Measurements from ENCODE around the gene FMNL2.
"Not testable (repeated sequence)": the region's sequence is repeated elsewhere in the genome, so short reads cannot be mapped to it uniquely, and the experiment has no call there.

FMNL2 gene

DNA sequence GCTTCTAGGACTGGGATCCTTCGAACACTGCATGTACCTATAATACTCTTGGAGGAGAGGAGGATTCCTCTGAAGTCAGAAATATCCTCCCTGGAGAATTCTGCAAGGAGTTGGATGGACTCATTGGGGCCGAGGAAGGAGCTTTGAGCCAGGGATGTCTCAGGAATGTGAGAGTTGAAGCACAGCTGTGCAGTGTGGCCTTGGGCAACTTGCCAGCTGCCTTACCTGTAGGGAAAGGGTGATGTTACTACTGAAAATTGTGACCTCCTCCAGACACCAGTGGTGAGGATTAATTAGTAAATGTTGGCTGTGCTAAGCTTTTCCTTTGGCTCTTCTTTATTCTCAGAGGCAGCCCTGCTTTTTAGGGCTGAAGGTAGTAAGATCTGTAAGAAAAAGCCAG lies 41.4 kb downstream of the FMNL2 start:
- DNase-seq = no peak

DNA sequence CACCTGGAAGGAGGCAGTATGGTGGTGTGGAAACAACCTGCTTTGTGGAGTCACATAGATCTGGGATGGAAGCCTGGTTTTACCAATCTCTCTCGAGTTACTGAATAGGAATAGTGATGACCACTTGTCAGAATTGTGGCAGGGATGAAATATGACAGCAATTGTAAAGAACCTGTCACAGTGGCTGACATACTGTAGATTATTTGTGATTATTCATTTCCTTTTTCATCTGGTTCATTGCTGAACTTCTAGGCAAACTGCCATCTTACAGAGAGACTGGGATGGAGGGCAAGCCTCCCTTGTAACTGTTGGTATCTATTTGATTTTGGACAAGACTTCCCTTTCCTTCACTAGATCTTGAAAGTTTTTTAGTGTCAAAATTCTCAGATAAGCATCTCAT lies 42.0 kb downstream of the FMNL2 start:
- no peak for DNase-seq

DNA sequence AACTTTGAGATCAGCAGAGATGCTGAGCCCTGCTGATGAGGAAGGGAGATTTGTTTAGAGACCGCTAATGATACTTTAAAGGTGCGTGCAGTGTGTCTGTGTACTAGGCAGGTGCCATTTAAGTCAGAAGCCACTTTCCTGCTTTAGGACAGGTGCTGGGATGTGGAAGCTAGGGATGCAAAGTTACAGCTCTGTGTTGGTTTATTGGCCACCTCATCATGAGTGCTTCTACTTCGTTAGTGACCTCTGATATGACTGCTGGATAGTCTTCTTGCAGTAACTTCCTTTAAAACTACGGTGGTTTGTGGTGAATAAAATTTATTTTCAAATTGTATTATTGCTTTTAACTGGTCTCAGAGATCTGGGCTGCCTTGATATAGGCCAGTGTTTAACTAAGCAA lies 44.1 kb downstream of the FMNL2 start:
- DNase-seq = no peak

DNA sequence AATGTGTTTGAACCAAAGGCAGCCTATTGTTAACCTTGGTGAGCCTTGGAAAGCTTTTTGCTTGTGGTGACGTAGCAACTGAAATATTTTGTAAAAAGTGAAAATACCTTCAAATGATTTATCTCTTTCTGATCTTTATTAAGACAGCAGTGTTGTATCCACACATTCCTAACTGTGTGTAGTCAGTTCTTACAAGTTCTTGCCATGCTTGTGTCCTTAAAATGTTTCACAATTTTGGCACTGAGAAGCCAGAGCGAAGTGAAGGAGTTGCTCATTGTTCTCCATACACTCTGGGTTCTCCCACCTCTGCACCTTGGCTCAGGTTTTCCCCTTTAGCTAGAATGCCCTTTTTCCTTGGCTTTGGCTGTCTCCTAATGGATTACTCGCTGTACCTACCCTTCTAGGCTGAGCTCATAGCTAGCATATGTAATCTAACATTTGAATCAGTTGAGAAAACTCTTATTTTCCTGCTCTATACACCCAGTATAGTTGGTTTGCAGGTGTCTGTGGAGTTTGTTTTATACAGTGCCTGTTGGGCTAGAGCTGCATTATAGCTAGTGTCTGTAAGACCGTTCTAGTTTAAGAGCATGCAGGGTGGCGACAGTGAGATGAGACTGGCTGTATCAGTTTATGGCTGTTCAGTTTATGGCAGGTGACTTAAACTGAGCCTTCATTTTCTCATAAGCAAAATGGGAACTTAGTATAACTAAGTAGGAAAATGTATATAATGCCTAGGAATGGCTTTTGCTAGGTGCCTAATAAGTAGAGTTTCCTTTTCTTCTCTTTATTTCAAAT lies 45.5 kb downstream of the FMNL2 start:
- no peak for DNase-seq

DNA sequence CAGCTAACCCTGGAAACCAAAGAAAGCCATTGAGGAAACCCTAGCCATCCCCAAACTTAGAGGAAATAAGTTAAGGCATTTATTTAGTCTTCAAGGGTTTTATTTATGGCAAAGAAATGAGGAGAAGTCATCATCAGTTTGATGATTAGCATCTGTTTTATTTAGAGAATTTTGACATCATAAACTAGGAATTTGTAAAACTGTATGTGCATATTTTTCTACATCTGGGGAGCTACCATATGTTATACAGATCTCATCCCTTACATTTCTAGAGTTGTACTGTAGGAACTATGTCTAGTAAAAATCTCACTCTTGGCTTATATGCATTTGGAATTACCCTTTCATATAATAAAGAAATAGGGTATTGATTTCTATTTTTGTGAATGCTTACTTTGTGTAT lies 48.7 kb downstream of the FMNL2 start:
- DNase-seq = no peak

DNA sequence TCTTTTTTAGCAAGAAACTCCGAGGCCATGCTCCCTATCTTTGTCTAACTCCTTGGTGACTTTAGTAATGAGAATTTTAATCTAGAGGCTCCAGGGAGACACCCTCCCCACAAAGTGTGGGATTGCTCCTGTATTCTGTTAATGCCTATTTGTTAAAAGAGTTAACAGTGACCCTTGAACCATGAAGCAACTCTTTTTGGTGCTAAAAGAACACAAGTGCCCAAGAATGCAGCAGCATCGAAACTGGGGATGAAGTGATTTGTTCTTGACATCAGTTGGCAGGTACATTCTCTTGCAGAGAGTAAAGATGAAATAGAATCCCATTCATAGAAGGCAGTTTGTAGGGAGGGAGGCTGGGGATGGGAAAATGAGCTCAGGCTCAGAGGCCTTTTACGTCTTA lies 50.0 kb downstream of the FMNL2 start:
- no peak for DNase-seq

DNA sequence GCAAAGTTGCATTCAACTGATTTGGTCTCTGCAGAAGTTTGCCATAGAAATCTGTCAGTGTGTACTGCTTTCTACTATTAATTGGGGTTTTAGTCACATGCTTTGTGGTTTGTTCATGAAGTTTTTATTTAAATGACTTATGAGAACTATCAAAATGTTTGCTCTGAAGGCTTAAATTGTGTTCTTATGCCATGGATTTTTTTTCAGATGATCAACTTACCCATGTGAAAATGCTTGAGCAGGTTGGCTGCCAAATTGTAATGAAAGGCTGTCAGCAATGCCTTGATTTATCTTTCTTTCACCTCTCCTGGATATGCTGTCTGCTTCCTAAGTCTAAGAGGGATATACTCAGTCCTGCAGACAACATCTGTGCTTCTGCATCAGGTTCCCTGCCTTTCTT lies 50.7 kb downstream of the FMNL2 start:
- no peak for DNase-seq

DNA sequence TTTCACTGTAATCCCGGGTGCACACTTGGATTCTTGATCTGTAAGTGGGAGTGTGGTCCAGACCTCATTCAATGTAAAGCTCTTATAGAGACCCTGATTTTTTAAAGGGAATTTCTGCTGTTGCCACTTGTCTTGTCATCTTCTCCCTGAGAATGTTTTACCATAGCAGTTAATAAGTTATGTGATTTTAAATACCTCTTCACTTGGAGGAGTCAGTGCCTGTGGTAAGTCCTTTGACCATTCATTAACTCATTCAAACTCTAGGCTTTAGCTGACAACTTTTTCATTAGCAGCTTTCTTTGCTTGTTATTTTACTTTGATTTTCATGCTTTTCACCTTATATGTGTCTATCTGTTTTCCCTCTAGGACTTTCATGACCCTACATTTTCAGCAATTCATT lies 51.3 kb downstream of the FMNL2 start:
- peak; percentile 38 for DNase-seq

DNA sequence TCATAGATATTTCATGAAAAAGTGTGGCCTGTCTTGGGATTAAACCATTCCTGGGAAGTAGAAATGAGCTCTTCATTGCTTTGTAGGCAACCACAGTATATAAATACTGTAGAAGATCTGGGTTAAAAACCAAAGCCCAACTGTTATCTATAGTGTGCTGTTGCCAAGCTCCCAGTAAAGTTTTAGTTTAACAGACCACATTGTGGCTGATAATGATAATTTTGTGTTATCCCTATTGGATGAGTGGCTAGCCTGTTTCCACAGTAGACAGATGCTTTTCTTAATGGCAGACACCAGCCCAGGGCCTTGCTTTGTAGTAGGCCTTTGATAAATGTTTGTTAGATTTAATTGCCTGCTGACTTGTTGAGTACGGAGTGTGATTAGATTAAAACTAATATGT lies 52.1 kb downstream of the FMNL2 start:
- no peak for DNase-seq

DNA sequence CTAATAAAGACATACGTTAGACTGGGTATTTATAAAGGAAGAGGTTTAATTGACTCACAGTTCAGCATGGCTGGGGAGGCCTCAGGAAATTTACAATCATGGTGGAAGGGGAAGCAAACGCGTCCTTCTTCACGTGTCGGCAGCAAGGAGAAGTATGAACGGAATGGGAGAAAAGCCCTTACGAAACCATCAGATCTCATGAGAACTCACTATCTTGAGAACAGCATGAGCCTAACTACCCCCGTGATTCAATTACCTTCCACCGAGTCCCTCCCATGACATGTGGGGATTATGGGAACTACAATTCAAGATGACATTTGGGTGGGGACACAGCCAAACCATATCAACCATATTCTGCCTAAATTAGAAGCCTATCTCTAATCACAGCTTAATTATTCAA lies 53.3 kb downstream of the FMNL2 start:
- not testable (repeated sequence) for DNase-seq

DNA sequence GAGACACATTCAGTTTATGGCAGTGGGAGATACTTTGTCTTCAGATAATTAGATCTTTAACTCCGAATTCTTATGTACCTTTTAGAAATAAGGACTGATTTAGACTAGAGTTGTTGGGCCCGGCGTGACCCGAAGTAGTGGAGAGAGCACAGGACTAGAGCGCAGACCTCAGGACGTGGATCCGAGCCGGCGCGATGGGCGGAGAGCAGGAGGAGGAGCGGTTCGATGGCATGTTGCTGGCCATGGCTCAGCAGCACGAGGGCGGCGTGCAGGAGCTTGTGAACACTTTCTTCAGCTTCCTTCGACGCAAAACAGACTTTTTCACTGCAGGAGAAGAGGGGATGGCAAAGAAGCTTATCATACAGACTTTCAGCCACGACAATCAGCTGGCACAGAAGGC lies 54.5 kb downstream of the FMNL2 start:
- no peak for DNase-seq

DNA sequence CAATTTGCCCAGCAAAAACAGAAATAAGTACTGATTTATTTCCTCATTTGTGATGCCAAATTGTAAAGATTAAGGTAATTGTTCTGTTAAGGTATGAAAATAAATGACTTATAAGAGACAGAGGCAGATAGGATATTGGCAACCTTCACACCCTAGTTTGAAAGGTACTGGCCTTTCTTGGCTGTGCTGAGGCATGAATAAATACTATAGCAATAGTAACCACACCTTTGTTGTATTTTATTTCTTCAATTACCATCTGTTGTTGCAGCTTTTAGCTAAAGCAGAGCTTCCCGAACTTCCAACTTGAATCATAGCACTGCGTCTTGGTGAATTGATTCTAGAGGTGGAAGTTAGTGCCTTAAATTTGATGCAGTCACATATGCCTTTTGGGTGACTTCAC lies 55.9 kb downstream of the FMNL2 start:
- no peak for DNase-seq

DNA sequence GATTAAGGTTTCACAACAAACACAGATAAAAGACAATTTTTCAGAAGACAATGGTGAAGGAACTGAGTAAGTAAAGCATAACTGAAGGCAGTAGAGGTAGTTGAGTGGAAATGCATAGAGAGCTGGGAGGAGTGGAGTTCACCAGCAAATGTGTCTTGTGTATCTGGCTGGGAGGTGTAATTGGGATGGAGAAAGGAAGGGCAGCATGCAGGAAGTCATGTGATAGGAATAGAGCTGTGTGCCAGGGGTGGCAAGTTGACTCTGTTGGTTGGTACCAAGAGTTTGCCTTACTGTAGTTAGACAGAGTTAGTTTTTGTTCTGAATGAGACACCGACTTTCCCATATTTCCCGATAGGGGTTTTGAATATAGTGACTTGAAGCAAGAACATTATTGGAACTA lies 56.3 kb downstream of the FMNL2 start:
- DNase-seq = no peak

DNA sequence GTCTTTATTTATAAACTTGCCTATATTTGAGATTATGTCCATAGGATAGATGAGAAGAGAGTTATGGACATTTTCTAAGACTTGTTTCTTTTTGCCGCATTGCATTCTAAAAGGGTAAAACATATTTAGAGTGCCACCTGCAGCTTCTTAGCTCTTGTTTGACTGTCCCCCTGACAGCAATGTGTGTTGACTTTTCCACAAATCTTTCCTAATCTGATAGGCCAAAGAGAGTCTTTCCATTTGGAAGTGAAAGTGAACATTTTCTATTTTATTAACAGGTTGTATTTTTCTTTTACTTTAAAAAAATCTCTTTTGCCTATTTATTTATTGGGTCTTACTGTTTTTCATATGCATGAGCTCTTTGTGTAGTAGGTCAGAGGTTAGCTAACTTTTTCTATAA lies 58.4 kb downstream of the FMNL2 start:
- DNase-seq = no peak

DNA sequence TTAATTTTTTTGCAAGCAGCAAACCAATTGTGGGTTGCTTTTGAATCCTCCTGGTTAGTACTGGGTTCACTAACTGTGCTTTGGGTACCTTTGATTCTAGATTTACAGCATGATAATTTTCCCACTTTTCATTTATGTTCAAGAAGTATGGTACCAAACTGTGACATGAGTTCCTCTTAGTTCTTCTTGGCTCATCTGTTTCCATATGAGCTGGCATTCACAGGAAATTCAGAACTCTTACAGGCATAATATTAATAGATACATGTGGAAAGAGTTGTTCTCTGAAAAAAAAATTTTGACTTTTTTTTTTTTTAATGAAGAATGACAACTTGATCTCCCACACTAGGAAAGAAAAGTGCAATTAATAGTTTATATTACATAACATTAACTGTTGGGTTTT lies 59.4 kb downstream of the FMNL2 start:
- no peak for DNase-seq

DNA sequence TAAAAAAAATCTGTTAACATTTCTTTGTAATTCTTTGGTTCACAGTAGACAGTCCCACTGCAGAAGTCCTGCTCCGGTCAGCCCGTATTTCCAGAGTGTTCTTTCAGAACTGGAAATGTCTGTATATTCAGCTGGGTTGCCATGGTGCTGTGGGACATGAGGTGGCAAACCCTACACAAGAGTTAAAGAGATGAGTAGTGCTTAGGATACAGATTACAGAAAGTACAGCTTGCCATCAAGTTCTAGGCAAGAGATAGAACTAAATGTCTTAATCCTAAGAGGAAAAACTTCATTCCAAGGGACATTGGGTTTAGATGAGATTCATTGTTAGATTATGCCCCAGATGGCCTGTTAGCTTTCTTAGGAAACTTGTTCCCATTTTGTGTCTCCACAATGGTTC lies 60.1 kb downstream of the FMNL2 start:
- DNase-seq = no peak

DNA sequence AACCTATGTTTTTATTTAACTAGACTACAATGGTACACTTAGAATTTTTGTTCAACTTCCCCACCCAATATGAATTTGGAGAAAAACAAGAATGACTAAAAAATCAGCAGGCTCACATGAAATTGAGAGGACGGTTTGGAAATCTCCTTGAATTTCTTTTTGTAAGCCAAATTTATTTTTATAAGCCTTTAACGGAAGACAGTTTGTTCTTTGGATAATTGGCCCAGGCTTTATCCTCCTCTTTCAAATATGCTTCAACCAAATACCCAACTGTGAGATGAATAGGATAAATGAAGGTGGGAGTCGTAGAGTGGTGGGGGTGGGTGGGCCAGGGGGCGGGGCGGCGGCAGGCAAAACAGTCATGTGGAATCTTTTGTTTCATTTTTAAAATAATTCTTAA lies 60.6 kb downstream of the FMNL2 start:
- DNase-seq = no peak

DNA sequence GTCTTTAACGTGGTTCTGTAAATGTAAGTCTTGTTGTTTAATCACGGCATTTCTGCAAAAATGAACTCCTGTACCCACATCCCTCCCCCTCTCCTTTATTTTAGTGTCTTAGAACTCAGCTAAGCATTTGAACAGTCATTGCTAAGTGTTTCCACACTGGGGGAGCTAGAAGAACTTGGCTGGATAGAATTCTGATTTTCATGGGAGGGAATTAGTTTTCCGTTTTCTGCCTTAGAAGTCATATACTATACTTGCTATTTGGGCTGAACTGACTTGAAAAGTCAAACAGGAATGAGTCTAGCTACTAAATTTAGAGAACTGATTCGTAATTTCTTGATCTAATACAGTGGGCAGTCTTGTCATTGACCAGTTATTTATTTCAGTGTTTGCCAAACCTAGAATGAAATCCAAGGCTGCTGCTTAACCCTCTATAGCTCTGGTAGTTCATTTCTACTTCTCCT lies 61.1 kb downstream of the FMNL2 start:
- DNase-seq = no peak

DNA sequence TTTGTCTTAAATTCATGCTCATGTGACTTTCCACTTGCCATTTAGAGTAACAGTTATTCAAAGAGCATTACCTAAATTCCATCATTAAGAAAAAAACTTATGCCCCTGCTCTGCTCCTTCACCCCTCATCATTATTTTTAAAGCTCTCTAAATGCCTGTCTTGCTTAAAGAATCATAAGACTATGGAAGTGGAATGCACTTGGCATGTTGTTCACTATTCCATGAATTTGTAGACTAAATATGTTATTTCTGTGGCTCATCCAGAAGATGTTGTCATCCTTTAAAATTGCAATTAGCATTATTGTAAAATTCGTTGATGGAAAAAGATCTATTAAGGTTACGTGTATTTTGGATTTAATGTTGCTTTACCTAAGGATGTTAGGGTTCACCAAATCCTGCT lies 61.8 kb downstream of the FMNL2 start:
- DNase-seq = no peak

DNA sequence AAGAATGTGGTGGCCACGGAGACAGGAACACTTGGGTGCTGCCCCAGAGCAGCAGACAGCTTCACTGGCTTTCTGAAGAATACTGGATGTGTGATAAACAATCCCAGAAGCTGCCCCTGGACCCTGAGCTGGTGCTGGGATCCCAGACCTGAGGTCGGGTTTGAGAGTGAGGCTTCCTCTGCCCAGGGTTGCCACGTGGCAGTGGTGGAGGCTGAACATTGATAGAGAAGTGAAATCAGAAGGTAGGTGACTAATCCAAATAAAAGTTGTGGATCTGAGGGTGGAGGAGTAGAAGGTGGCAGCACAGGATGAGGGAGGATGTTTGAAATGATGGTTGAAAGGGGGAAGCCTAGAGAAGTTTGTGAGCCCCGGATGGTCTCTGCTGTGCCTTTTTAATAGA lies 64.0 kb downstream of the FMNL2 start:
- no peak for DNase-seq

DNA sequence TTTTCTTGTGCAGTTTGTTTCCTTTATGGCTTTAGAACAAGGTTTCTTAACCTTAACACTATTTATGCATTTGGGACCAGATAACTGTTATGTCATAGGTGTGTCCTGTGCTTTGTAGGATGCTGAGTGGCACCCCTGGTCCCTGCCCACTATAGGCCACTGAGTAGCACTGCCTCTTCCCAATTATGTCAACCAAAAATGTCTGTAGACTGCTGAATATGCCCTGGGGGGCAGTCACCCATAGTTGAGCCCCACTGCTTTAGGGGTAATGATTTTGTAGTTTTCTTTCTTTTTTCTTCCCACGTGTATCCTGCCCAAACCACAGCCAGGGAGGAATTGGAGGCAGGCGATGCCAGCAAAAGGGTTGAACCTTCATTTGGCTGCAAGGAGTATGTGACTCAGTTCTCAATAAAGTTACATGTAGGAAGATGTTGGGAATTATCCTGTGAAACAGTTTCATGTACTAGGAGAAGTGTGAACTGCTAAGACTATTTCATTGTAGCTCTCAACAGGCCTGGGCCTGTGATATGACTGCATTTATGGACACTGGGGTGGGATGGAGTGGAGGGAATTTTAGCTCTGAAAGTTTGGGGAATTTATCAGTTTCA lies 65.7 kb downstream of the FMNL2 start:
- DNase-seq = no peak

DNA sequence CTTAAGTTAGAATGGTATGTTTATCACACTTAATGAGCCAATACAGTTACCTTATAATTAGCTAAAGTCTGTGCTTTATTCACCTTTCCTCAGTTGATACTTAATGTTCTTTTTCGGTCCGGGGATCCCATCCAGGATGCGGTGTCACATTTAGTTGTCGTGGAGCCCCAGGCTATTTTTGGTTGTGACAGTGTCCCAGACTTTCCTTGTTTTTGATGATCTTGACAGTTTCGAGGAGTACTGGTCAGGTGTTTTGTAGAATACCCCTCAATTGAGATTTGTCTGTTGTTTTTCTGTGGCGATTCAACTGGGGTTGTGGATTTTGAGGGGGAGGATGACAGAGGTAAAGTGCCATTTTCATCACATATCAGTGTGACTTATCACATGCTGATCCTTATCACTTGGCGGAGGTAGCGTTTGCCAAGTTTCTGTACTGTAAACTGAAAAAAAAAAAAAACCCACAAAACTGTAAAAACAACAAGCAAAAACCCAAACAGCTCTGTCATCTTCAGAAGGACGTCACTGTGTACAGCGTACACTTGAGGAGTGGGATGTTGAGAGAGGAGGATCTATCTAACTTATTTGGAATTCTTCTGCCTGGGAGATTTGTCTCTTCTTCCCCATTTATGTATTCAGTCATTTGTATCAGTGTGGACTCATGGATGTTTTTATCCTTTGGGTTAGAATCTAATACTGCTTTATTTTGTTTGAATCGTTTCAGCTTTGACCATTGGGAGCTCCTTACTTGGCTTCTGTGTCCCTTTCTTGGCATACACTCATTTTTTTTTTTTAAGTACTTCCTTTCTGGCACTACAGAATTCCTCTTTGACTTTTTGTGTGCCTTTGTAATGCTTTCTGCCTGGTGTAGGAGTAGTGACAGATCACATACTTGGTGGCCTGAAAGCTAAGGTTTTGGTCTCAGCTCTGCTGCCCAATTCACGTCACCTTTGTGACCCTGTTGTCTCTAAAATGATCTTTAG lies 68.1 kb downstream of the FMNL2 start:
- DNase-seq = no peak

DNA sequence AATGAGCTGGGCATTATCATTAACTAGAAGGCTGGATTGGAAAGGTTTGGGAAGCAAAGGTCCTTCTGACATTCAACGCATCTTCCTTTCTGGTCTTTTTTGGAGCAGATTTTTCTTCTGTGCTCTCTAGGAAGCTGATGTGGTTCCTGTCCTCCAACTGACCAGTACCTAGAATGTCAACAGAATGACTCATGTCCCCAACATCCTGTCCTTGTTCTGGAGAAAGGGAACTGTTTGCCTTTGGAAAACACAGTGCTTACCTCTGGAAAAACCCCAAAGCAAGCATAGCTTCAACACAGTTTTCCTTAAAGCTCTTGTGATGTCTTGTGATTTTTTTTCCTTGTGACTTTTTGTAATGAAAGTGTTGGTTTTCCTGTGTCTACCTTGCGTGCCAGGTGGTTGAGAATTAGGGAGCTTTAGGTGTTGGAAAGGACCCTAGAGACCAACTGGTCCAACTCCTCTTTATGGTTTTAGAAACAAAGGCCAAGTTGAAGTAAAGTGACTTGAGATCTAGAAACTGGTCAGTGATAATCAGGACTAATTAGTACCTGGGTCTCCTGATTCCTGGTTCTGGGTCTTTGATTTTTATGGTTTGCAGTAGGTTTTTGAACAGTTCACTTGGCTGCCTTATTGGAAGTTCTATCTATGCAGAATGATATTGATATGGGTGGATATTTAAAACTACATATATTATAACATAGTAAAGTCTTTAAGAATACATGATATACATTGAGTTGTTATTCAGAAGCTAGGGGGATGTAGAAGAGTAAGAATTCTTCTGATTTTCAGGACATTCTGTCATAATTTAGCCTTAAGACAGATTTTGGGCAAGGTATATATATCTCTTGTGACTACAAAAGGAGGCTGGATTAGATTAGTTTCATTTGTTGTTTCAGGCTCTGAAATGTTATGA lies 70.5 kb downstream of the FMNL2 start:
- no peak for DNase-seq
